Activated T-cell treated with anti-CD3 and anti-CD28 coated beads for 24 hours (primary cell): ENCODE measurements around the gene ZNF827.

Source experiments
- DNase-seq: peaks from one replicate; pipeline ENCODE4 v3.0.0-alpha.2; 2020; ENCODE audit warnings: low read depth

ZNF827 gene

GRCh38 chr4:145709336-145709735 is 229.3 kb downstream of the ZNF827 start:
- DNase-seq = no peak
